AG04449 (cell line): ENCODE measurements around the gene DISC1.

Experiments
- CTCF ChIA-PET: fragments of 350-600 bp; formaldehyde crosslinking; extraction: SDS; loops from one replicate; lab custom pipeline; 2021; ENCODE audit warnings: antibody characterized with exemption; lab: Yijun Ruan, JAX
- POLR2A ChIA-PET: fragments of 400-600, 350-600 bp; formaldehyde crosslinking; extraction: SDS; loops from one replicate; lab custom pipeline; 2020; ENCODE audit warnings: antibody characterized with exemption, inconsistent platforms; lab: Yijun Ruan, JAX
- DNase-seq: peaks from one replicate; pipeline ENCODE4 v3.0.0-alpha.2; 2010; ENCODE audit warnings: low read depth, low spot score
- H3K4me3 ChIP-seq: 2 replicates; pipeline ENCODE4 v1.5.1; 2011; ENCODE audit warnings: low read depth, mild to moderate bottlenecking, control low read depth, low read length
- TF ChIP-seq, protein P1 (sequence below): IDR thresholded peaks from one replicate; pipeline ENCODE4 v1.5.1; 2011; ENCODE audit warnings: mild to moderate bottlenecking, moderate library complexity, low read length, control low read depth, inconsistent platforms; ENCODE audit not compliant: insufficient read depth; ENCODE audit errors: missing control alignments

Gene DISC1

DNA sequence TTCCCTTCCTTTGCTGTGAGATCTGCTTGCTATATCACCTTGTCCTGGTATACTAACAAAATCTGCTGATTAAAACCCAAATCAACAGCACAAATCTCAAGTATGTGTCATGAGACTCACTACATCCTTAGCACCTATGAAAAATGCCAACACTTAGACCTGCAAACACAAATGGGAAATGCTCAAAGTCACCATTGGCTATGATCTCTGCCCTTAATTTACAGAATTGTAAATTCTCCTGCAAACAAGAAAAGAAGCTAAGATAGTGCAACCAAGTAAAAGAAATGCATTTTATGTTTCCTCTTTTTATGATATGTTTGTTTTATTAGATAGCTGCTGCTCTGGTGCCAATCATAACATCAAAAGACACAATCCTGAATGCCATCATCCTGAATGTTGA, 80.8 kb downstream of the DISC1 start:
- DNase-seq = no peak
- ChIA-PET CTCF (interaction anchor here (0.8 kb wide), 1 partner anchor 18 kb away, joined by 3 read pairs; no protein-coding TSS in a partner anchor), POLR2A (no interaction called here)
- no peak overlapping the region for H3K4me3 ChIP-seq
- TF ChIP-seq, protein P1, sequence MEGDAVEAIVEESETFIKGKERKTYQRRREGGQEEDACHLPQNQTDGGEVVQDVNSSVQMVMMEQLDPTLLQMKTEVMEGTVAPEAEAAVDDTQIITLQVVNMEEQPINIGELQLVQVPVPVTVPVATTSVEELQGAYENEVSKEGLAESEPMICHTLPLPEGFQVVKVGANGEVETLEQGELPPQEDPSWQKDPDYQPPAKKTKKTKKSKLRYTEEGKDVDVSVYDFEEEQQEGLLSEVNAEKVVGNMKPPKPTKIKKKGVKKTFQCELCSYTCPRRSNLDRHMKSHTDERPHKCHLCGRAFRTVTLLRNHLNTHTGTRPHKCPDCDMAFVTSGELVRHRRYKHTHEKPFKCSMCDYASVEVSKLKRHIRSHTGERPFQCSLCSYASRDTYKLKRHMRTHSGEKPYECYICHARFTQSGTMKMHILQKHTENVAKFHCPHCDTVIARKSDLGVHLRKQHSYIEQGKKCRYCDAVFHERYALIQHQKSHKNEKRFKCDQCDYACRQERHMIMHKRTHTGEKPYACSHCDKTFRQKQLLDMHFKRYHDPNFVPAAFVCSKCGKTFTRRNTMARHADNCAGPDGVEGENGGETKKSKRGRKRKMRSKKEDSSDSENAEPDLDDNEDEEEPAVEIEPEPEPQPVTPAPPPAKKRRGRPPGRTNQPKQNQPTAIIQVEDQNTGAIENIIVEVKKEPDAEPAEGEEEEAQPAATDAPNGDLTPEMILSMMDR = no peak

- no peak for DNase-seq
- TF ChIP-seq, protein P1 = no peak
- POLR2A ChIA-PET = no interaction called here
- no peak overlapping the region for H3K4me3 ChIP-seq
- CTCF ChIA-PET = interaction anchor here (1.4 kb wide), 1 partner anchor 16 kb away, joined by 6 read pairs; no protein-coding TSS in a partner anchor
Observed at GRCh38 chr1:231708394-231708793, 81.8 kb downstream of the DISC1 start.

- DNase-seq = no peak
- H3K4me3 ChIP-seq = no peak overlapping the region
- ChIA-PET CTCF (interaction anchor here (1.0 kb wide), 1 partner anchor 42 kb away, joined by 3 read pairs; no protein-coding TSS in a partner anchor), POLR2A (no interaction called here)
- TF ChIP-seq, protein P1 = no peak
Observed at GRCh38 chr1:231714440-231714839, 87.8 kb downstream of the DISC1 start.

- POLR2A ChIA-PET = no interaction called here
- TF ChIP-seq, protein P1 = no peak
- CTCF ChIA-PET = interaction anchor here (1.2 kb wide), 1 partner anchor 62 kb away, joined by 3 read pairs; no protein-coding TSS in a partner anchor
- DNase-seq = no peak
- no peak overlapping the region for H3K4me3 ChIP-seq
Observed at GRCh38 chr1:231715816-231716722, 89.5 kb downstream of the DISC1 start.

DNA sequence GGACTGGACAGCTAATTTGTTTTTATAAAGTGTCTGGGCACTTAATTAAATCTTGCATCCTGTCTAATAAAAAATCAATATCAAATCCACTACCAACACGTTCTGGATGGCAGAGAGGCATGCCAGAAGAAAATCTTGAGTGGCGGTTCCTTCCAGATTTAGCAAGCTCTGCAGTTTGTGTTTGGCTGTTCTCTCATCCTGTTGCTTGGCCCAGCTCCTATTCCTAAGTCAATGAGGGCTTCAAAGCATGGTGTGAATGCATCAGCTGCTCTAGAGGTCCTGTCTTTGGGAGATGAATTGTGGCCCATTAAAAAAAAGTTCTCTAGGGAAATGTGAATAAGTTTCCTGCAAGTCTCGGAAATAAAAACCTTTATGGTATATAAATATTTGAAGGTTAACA, 90.3 kb downstream of the DISC1 start:
- TF ChIP-seq, protein P1 = no peak
- CTCF ChIA-PET = no interaction called here
- DNase-seq = no peak
- no peak overlapping the region for H3K4me3 ChIP-seq
- POLR2A ChIA-PET = no interaction called here

GRCh38 chr1:231719485-231720183, 93.0 kb downstream of the DISC1 start:
- DNase-seq = no peak
- TF ChIP-seq, protein P1 = no peak
- CTCF ChIA-PET = interaction anchor here (1.3 to 1.5 kb wide), 2 partner anchors 26 to 37 kb away, joined by 3 to 7 read pairs; no protein-coding TSS in a partner anchor
- H3K4me3 ChIP-seq = no peak overlapping the region
- POLR2A ChIA-PET = no interaction called here
